Measurements from ENCODE around the gene FLRT3. TPM values are rescaled to one million over a fixed set of nuclear protein-coding genes. Genes with fewer than 3 reads are reported as not detected.
A peak's percentile ranks its signal among the peaks of the same experiment; 100 is the strongest.

FLRT3 gene
- total RNA-seq, 1 donor from 2014 or later, result 2.8 TPM

GRCh38 chr20:14304472-14304871 is 32.9 kb downstream of the FLRT3 start:
- H3K4me3 ChIP-seq (ENCODE audit: low read depth, low read length), result no peak overlapping the region
- peak; percentile 7 for DNase-seq (ENCODE audit: low read depth)
- TF ChIP-seq, protein P1, sequence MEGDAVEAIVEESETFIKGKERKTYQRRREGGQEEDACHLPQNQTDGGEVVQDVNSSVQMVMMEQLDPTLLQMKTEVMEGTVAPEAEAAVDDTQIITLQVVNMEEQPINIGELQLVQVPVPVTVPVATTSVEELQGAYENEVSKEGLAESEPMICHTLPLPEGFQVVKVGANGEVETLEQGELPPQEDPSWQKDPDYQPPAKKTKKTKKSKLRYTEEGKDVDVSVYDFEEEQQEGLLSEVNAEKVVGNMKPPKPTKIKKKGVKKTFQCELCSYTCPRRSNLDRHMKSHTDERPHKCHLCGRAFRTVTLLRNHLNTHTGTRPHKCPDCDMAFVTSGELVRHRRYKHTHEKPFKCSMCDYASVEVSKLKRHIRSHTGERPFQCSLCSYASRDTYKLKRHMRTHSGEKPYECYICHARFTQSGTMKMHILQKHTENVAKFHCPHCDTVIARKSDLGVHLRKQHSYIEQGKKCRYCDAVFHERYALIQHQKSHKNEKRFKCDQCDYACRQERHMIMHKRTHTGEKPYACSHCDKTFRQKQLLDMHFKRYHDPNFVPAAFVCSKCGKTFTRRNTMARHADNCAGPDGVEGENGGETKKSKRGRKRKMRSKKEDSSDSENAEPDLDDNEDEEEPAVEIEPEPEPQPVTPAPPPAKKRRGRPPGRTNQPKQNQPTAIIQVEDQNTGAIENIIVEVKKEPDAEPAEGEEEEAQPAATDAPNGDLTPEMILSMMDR (conservative IDR thresholded peaks at IDR 0.05; ENCODE audit: low read depth, low read length), result no peak

DNA sequence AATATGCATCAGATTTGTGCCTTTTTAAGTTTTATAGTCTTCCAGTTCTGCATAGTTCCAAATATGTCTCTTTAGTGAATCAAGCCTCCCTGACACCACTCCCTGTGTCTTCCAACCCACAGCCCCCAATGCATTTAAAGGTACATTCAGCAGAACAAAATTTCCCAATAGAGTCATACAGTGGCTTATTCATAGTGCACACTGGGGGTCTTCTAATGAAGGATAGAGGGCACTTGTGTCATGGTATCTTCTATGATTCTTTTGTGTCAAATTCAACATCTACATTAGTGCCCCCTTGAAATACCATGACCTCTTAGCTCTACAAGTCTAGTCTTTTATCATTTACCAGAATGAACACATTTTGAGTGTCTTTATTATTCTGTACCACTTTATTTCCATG is 33.8 kb downstream of the FLRT3 start:
- TF ChIP-seq, protein P1 (conservative IDR thresholded peaks at IDR 0.05; ENCODE audit: low read depth, low read length), result no peak
- DNase-seq (ENCODE audit: low read depth), result no peak

DNA sequence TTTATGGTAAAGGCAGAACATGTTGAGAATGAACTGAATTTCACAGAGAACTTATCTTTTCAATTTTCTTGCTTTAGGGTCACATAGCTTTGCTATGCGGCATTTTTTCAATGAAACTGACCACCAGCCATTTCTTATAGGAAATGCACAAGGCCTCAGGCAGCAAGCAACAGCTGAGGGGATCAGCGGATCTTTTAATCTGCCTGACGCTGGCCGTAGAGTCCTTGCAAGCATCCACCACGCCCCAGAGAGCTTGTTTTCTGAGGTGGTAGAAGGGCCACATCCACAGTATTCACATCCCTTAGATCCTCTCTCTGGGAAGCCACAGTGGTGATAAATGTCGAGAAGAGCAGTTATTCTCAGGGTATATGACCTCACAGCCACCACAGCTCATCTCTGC is 34.3 kb downstream of the FLRT3 start:
- TF ChIP-seq, protein P1 (conservative IDR thresholded peaks at IDR 0.05; ENCODE audit: low read depth, low read length), result no peak
- DNase-seq (ENCODE audit: low read depth), result no peak
- no peak overlapping the region for H3K4me3 ChIP-seq (ENCODE audit: low read depth, low read length)

More for the DNA sequence above, 33.8 kb downstream of the FLRT3 start:
- H3K4me3 ChIP-seq (ENCODE audit: low read depth, low read length), result no peak overlapping the region

DNA sequence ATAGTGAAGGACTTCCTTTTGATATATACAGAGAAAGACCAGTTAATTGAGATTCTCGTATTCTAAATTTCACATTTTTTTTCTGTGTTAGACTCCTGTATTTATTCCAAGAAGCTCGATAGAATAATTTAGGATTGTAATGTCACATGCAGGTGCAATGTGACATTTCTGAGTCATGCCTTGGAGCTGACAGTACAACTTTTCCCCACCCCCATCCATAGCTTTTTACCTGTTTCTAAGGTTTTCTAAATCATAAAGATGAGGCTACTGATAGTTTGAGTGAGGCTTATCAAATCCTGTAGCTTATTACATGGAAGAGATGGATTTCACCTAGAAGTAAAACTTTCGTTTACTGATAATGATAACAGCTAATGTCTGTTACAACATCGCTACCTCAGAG is 37.6 kb downstream of the FLRT3 start:
- TF ChIP-seq, protein P1 (conservative IDR thresholded peaks at IDR 0.05; ENCODE audit: low read depth, low read length), result no peak
- DNase-seq (ENCODE audit: low read depth), result no peak

DNA sequence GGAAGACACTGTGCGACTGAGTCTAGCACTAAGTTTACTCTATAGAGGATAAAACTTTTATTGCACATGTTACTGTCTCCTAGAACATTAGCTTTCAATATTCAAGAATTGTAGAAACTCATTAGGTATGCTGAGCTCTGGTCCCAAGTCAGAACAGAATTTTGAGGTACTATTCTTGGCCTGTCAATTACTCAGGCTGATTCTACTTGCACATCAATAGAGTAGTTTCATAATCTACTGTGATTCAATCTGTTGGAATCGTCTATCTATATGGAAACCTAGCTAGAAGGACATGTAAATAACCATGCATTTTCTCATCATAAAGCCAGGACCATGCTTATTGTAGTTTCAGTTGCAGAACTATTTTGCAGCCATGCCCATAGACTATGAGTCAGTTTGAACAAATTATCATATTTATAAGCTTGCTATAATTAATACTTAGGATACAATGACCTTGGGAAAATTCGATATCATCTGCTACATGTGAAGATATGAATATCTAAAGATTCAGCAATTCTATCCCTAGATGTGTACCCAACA is 41.6 kb downstream of the FLRT3 start:
- DNase-seq (ENCODE audit: low read depth), result no peak
- TF ChIP-seq, protein P1 (conservative IDR thresholded peaks at IDR 0.05; ENCODE audit: low read depth, low read length), result no peak
- no peak overlapping the region for H3K4me3 ChIP-seq (ENCODE audit: low read depth, low read length)

More for the DNA sequence above, 37.6 kb downstream of the FLRT3 start:
- no peak overlapping the region for H3K4me3 ChIP-seq (ENCODE audit: low read depth, low read length)

DNA sequence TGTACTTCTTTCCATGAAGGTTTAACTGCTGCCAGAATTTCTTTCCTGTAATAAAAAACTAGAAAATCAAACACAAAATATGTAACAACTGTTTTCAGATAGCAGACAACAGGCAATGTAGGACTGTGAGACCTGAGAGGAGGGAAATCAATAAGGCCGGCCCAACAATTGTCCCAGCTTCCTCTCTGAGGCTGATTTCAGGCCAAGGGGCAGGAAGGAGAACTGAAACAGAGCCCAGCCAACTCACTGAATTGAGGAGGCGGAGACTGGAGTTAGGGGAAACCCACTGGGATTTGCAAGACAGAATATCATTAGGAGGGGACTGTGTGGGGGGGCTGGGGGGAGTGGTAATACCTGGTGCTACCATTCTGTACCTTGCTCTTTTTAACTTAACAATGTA is 42.2 kb downstream of the FLRT3 start:
- H3K4me3 ChIP-seq (ENCODE audit: low read depth, low read length), result no peak overlapping the region
- TF ChIP-seq, protein P1 (conservative IDR thresholded peaks at IDR 0.05; ENCODE audit: low read depth, low read length), result no peak
- no peak for DNase-seq (ENCODE audit: low read depth)

DNA sequence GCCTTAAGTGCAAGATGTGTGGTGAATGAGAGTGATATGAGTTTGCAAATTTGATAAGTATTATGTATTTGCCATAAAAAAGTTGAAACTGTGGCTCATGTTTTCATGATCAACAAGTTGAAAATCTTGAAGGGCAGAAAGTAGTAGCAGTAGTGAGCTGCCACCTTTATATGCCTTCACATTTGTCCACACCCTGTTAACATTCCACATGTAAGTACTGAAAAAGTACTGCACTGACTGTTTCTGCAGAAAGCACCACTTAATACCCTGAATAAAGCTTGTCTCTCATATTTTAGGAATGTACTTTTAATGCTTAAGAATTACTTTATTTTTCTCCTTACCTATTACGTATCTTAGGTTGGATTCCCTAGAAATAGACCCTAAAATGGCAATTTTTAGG is 45.9 kb downstream of the FLRT3 start:
- TF ChIP-seq, protein P1 (conservative IDR thresholded peaks at IDR 0.05; ENCODE audit: low read depth, low read length), result no peak
- DNase-seq (ENCODE audit: low read depth), result no peak

More for the DNA sequence above, 45.9 kb downstream of the FLRT3 start:
- H3K4me3 ChIP-seq (ENCODE audit: low read depth, low read length), result no peak overlapping the region
